ENCODE measurements around the gene ZFYVE28.

Gene ZFYVE28

GRCh38 chr4:2408976-2409375 lies 9.5 kb downstream of the ZFYVE28 start:
- no peak for DNase-seq

GRCh38 chr4:2408401-2408958 lies 10.0 kb downstream of the ZFYVE28 start:
- no peak for DNase-seq

- no peak for DNase-seq
Observed at GRCh38 chr4:2407991-2408342, 10.5 kb downstream of the ZFYVE28 start.

GRCh38 chr4:2406920-2407319 lies 11.5 kb downstream of the ZFYVE28 start:
- no peak for DNase-seq

GRCh38 chr4:2406406-2406805 lies 12.0 kb downstream of the ZFYVE28 start:
- DNase-seq: no peak

- DNase-seq: no peak
Observed at GRCh38 chr4:2402941-2403340, 15.5 kb downstream of the ZFYVE28 start.

- peak; percentile 78 for DNase-seq
Observed at GRCh38 chr4:2402048-2402842, 16.2 kb downstream of the ZFYVE28 start.

GRCh38 chr4:2401610-2401983 lies 16.8 kb downstream of the ZFYVE28 start:
- DNase-seq: no peak

GRCh38 chr4:2400841-2401609 lies 17.4 kb downstream of the ZFYVE28 start:
- no peak for DNase-seq

- no peak for DNase-seq
Observed at GRCh38 chr4:2399631-2400190, 18.7 kb downstream of the ZFYVE28 start.

- no peak for DNase-seq
Observed at GRCh38 chr4:2399216-2399615, 19.2 kb downstream of the ZFYVE28 start.

- no peak for DNase-seq
Observed at GRCh38 chr4:2397596-2398379, 20.7 kb downstream of the ZFYVE28 start.

GRCh38 chr4:2396781-2397368 lies 21.6 kb downstream of the ZFYVE28 start:
- DNase-seq: no peak

- DNase-seq: no peak
Observed at GRCh38 chr4:2395584-2395983, 22.9 kb downstream of the ZFYVE28 start.

GRCh38 chr4:2395038-2395437 lies 23.4 kb downstream of the ZFYVE28 start:
- DNase-seq: no peak

GRCh38 chr4:2394528-2394927 lies 23.9 kb downstream of the ZFYVE28 start:
- no peak for DNase-seq

GRCh38 chr4:2393353-2394270 lies 24.8 kb downstream of the ZFYVE28 start:
- no peak for DNase-seq

- no peak for DNase-seq
Observed at GRCh38 chr4:2390784-2391421, 27.5 kb downstream of the ZFYVE28 start.

GRCh38 chr4:2390146-2390545 lies 28.3 kb downstream of the ZFYVE28 start:
- no peak for DNase-seq

- no peak for DNase-seq
Observed at GRCh38 chr4:2389691-2390090, 28.8 kb downstream of the ZFYVE28 start.
